Measurements from ENCODE around the gene CDPF1.

Gene CDPF1

GRCh38 chr22:46259374-46259773 is 9.3 kb upstream of the CDPF1 start:
- DNase-seq (ENCODE audit: low spot score) (no peak), FAIRE-seq (no peak)

GRCh38 chr22:46256358-46256958 is 6.4 kb upstream of the CDPF1 start:
- no peak for DNase-seq (ENCODE audit: low spot score)
- FAIRE-seq: no peak

DNA sequence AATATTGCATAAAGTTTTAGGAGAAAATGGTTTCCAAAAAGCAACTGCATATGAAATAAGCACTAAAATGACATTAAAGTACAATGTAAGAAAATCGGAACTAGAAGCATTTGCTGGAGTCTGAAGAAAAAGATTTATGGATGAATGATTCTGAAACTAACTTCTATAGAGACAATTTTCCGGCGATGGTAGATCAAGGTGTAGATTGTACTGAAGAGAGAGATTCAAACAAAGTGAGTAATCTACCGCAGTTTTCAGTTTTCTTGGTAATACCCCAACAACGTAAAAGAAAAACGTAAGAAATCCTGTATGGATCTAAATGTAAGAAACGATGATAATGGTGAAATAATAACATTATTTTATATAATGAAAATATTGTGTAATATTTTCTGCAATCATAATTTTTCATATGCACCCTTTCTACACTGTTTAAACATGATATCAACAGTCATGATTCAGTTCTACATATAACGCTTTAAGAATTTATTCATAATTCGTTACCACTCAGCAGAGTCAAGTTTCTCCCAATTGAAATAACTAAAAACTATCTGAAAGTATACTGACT is 1.8 kb upstream of the CDPF1 start:
- no peak for DNase-seq (ENCODE audit: low spot score)
- no peak for FAIRE-seq

GRCh38 chr22:46251266-46251665 is 1.2 kb upstream of the CDPF1 start:
- FAIRE-seq: no peak
- DNase-seq (ENCODE audit: low spot score): no peak

DNA sequence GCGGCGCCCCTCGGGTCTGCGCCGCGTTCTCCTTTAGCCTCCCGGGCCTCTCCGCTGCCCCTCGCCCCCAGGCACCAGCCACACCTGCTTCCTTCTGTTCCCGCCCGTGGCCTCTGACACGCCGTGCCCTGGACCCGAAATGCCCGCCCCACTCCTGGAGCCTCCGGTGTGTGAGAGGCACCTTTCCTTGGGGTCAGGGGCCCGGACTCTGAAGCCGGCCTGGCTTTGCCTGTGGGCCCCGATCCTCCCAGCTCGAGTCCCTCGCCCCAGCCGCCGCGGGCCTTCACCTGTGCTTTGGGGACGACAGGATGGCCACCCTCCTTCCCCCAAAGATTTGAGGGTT is 661 bp upstream of the CDPF1 start:
- no peak for FAIRE-seq
- DNase-seq (ENCODE audit: low spot score): no peak

DNA sequence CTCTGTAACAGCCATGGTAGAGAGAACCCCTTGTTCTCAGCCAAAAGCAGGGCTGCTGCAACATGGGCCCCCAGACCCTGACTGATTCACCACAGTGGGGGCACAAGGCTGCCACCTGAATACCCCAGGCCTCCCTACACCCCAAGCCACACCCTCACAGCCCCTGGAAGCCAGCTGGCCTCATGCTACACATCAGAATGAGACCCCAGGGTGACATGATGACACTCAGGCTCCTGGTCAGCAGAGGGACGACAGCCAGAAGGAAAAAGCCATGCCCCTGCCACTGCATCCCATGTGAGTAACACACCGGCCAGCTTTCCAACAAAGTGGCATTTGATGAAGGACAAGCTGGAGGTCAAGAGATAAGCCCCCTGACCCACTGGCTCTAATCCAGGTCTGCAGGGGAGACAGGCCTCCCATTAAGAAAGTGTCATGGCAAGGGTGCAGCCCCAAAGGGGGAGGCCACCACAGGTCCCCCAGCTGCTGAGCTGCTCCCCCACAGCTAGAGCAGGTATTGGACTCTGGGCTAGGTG is 2.6 kb downstream of the CDPF1 start:
- DNase-seq (ENCODE audit: low spot score) (no peak), FAIRE-seq (no peak)

DNA sequence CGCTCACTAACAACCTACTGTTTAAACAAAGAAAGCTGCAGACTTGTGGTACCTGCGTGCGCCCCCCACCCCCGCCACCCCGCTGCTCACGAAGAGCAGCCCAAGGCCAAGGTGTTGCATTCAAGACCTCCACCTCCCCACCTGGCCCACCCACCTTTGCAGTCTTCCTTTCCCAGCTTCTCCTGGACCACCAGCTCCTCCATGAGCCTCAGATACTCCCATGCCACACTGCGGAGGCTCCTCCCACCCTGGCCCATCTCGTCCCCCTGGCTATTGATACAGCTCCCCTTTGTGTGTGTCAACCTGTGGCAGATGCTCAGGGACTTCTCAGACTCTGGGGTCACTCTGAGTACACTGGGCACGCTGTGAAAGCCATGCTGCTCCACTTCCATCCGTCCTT is 3.9 kb downstream of the CDPF1 start:
- DNase-seq (ENCODE audit: low spot score): no peak
- FAIRE-seq: no peak

DNA sequence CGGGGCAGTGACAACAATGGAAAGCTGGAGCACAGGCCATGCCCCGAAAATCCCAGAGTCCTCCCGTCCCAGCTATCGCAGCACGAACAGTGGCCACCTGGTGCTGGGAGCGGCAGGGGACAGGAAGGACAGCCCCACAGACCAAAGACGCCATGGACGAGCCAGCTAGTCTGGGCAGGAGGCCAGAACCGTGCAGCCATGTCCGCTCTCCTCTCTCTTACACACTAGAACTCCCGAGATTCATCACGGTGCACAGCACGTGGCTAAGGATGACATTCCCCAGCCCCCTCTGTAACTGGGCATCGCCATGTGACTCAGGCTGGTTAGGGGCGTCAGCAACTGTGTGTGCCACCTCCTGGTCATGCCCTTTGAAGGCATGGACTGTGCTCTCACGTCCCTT is 4.6 kb downstream of the CDPF1 start:
- DNase-seq (ENCODE audit: low spot score): no peak
- FAIRE-seq: no peak

GRCh38 chr22:46244771-46245170 is 5.3 kb downstream of the CDPF1 start:
- DNase-seq (ENCODE audit: low spot score): no peak
- no peak for FAIRE-seq

GRCh38 chr22:46242076-46242475 is 8.0 kb downstream of the CDPF1 start:
- no peak for DNase-seq (ENCODE audit: low spot score)

DNA sequence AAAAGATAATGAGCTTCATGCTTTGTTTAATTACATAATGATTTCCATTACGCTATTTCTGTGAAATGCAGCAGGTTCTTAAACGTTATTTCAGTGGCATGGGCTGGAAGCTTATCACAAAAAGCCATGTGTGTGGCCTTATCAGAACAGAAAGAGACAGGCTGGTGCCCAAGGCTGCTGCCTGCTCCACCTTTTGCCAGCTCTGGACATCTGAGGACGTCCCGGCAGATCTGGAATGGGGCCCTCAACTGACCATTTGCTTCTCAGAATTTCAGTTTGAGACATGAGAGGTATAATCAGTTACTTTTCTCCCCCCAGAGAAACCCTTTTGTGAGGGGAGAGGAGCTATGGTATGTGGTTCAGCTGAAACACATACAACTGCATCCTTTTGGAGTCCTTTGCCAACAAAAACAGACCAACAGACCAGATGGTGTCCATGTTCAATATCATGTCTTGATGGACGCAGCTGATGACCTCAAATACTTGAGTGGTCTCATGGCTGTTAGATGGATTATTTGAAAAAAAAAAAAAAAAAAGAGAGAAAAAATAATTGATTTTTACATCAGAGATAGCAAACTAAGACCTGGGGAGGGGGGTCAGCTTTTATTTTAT is 8.6 kb downstream of the CDPF1 start:
- no peak for FAIRE-seq
- no peak for DNase-seq (ENCODE audit: low spot score)

More at GRCh38 chr22:46242076-46242475, 8.0 kb downstream of the CDPF1 start:
- no peak for FAIRE-seq

- DNase-seq (ENCODE audit: low spot score) (no peak), FAIRE-seq (no peak)
Measured at GRCh38 chr22:46240907-46241306, 9.2 kb downstream of the CDPF1 start.

DNA sequence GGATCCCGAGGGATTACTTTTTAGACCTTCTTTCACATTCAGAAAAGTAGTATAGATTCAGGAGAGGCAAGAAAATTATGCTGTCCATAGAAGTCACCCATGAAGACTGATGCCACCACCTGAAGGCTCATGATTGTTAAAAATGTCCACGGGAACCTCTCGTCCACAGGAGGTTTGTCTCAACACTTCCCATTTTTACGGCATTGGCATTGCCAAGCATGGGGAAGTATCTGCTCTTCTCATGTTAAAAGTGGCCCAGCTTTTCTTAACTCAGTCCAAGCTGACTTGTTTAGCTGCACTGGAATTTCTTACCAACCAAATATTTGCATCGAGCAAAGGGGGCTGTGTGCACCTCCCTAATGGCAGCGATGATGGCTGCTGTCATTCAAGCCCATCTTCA is 9.6 kb downstream of the CDPF1 start:
- FAIRE-seq: no peak
- no peak for DNase-seq (ENCODE audit: low spot score)

DNA sequence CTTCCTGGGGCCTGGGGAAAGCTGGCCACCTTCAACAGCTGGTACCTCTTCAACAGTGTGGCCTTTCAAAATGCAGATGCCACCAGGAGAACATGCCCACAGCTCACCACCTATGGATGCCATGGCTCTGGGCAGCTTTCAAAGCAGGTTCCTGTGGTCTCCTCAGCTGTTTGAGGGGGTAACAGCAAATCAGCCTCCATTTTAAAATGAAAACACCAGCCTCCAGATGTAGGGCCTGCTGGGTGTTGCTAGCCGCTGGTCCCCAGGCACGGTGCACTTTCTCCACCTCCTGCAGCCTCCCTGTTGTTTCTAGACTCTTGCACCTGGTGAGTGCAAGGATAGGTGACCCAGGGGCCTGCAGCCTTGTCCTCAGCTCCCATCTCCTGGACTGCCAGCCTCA is 10.0 kb downstream of the CDPF1 start:
- no peak for DNase-seq (ENCODE audit: low spot score)
- FAIRE-seq: no peak

DNA sequence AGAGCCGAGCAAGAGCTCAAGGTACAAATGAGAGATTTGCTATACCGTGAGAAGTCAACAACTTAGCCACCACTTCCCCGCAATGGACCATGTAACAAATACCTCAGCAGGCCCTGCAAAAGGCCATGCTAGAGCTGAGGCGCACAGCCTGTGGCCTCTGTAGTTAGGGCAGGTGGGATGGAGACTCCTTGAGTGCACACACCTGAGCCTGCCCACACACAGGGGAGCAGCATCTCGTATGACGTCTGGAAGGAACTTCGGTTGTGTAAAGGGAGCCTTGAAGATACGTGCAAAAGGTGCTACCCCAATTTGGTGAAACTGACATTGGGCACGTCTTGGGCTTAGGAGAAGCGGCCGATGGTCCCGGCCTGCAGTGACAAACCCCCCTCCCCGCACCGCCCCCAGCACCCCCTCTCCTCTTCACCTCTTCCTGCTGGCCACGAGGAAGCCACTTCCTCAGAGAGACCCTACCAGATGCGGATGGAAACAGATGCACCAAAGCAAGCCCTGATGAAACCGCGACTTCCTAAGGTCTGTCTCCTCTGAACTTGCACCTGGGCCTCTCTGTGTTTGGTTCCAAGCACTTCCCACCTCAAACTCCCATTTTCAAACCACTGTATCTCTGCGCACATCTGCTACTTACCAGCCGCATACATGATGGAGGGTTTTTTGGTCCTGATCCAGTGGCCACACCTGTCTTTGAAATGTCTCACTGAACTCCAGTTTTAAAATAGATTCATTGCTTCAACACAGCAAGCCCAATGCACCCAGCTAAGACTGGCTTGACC is 10.6 kb downstream of the CDPF1 start:
- no peak for FAIRE-seq
- no peak for DNase-seq (ENCODE audit: low spot score)

DNA sequence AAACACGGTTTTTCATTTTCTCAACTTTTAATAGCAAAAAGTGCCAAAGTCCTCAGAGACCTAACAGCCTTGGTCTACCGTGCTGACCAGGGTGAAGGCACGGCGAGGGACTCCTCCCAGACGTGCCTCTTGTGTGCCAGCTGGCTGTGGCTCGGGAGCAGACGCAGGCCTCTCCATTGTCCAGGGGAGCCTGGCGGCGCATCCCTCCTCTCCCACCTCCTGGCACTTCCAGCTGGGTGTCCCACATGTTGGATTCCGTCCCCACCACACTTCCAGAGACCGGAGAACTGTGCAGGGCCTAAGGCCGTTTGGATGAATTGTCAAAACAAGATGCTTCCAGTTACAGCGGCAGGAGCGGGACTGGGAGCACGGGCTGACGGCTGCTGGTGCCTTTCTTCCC is 11.6 kb downstream of the CDPF1 start:
- no peak for DNase-seq (ENCODE audit: low spot score)
- FAIRE-seq: no peak

DNA sequence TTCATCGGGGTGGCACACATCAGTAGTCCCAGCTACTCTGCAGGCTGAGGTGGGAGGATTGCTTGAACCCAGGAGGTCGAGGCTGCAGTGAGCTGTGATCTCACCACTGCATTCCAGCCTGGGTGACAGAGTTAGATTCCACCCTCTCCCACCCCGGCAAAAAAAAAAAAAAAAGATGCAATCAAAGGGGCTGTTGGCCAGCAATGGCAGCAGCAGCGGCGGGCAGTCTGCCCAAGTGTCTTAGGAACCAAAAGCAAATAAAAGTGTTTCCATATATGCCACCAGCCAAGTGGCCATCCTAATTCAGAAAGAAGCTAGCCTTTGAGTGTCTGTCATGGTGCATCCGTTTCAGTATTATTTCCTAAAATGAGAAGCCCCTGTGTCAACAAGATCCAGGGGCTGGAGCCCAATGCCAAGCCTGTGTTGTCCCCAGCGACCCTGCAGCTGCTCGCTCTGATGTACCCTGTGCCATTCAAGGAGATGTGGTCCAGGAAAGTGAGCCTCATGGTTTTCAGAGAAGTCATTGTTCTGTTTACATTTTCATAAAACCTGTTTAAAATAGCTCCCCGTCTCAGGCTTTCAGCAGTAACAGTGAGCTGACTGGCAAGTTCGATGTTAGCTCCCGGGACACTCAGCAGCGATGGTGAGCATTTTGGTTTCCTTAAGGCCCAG is 12.5 kb downstream of the CDPF1 start:
- DNase-seq (ENCODE audit: low spot score) (no peak), FAIRE-seq (no peak)

DNA sequence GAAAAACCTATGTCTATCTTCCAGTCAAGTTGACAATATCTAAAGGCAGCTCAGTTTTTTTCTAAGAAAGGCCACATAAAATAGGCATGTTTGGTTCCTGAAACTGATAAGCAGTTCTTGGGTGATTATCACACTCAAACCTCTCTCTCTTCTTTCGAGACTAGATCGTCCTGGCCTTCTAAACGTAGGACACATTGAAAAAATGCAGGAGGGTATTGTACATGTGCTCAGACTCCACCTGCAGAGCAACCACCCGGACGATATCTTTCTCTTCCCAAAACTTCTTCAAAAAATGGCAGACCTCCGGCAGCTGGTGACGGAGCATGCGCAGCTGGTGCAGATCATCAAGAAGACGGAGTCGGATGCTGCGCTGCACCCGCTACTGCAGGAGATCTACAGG is 15.1 kb downstream of the CDPF1 start:
- no peak for DNase-seq (ENCODE audit: low spot score)
- FAIRE-seq: no peak

GRCh38 chr22:46233231-46233630 is 16.9 kb downstream of the CDPF1 start:
- DNase-seq (ENCODE audit: low spot score): no peak
- no peak for FAIRE-seq

GRCh38 chr22:46230262-46230901 is 19.7 kb downstream of the CDPF1 start:
- DNase-seq (ENCODE audit: low spot score): no peak
- no peak for FAIRE-seq

GRCh38 chr22:46229701-46230100 is 20.4 kb downstream of the CDPF1 start:
- FAIRE-seq (no peak), DNase-seq (ENCODE audit: low spot score) (no peak)

Measured in urothelium cell line (cell line).